GM12873 (cell line): ENCODE measurements around the gene TBL1XR1.
A peak's percentile ranks its signal among the peaks of the same experiment; 100 is the strongest.

Source experiments
- TF ChIP-seq, protein P1 (sequence below): IDR thresholded peaks from 2 replicates; pipeline ENCODE4 v1.5.1; 2012; ENCODE audit warnings: low read depth, mild to moderate bottlenecking, moderate library complexity, low read length, control low read depth; ENCODE audit not compliant: insufficient read depth; ENCODE audit errors: missing control alignments

TBL1XR1 gene

DNA sequence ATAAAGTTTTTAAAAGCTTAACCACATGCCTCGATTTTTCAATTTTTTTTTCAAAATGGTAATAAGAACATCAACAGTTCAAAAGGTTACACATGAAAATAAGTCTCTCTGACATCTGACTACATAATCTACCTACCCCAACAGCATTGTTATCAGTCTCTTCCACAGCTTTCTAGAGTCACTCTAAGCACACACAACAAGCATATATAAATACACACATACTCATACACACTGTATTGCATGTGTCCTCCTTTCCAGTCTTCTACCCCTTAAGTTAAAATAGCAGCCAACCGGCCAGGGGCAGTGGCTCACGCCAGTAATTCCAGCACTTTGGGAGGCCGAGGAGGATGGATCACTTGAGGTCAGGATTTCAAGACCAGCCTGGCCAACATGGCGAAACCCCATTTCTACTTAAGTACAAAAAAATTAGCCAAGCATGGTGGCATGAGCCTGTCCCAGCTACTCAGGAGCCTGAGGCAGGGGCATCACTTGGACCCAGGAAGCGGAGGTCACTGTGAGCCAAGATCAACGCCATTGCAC lies 12.2 kb downstream of the TBL1XR1 start:
- TF ChIP-seq, protein P1, sequence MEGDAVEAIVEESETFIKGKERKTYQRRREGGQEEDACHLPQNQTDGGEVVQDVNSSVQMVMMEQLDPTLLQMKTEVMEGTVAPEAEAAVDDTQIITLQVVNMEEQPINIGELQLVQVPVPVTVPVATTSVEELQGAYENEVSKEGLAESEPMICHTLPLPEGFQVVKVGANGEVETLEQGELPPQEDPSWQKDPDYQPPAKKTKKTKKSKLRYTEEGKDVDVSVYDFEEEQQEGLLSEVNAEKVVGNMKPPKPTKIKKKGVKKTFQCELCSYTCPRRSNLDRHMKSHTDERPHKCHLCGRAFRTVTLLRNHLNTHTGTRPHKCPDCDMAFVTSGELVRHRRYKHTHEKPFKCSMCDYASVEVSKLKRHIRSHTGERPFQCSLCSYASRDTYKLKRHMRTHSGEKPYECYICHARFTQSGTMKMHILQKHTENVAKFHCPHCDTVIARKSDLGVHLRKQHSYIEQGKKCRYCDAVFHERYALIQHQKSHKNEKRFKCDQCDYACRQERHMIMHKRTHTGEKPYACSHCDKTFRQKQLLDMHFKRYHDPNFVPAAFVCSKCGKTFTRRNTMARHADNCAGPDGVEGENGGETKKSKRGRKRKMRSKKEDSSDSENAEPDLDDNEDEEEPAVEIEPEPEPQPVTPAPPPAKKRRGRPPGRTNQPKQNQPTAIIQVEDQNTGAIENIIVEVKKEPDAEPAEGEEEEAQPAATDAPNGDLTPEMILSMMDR = no peak

DNA sequence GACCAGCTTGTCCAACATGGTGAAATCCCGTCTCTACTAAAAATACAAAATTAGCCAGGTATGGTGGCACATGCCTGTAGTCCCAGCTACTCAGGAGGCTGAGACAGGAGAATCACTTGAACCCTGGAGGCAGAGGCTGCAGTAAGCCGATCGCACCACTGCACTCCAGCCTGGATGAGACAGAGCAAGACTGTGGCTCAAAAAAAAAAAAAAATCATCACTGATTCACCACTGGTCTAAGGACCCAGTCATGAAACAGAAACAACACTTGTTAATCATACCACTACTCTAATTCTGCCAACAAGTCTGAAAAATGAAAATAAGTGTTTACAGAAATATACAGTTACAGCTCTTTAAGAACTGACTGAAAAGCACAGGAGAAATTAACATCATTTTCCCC lies 12.7 kb downstream of the TBL1XR1 start:
- TF ChIP-seq, protein P1 = peak; percentile 18

DNA sequence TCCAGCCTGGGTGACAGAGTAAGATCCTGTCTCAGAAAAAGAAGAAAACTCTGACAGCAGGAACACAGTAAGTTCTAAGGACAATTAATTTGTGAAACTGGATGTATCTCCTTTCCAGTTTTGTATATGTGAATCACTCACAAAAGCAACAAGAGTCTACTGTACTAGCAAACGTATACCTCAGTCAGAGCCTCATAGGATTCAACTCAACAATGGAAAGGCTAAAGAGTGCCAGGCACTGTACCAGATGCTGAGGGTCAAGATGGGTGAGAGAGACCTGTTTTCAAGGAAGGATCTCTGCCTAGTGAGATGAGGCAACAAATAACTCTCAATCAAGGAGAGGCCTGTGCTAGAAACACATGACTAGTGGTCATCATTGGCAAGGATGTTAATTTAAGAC lies 14.9 kb downstream of the TBL1XR1 start:
- TF ChIP-seq, protein P1 = no peak

DNA sequence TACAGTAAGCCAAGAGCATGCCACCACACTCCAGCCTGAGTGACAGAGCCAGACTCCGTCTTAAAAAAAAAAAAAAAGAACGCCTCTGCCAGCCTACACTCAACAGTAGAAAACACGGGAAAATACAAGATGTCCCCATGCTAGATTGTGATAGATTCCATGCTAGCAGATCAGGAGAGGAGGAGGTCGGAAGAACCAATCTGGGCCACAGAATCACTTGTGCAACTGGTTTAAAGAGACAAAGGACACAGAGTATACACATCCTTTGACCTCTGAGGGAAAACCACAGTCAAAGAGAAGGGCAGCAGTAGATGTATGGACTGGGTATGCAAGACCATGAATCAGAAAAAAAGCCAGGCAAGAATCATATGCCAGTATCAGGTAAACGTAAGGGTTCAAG lies 15.9 kb downstream of the TBL1XR1 start:
- TF ChIP-seq, protein P1 = no peak

DNA sequence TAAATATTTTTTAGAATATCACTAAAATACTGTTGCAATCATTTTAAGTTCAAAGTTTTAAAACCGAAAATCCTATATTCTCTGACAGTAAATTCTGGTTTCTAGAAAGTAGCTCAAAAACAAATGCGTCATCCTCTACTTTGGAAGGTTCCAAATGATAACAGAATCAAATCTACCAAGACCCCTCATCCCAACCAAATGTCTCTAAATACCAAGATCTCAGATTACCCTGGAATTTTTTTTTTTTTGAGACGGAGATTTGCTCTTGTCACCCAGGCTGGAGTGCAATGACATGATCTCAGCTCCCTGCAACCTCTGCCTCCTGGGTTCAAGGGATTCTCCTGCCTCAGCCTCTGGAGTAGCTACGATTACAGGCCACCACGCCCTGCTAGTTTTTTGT lies 16.8 kb downstream of the TBL1XR1 start:
- TF ChIP-seq, protein P1 = no peak

DNA sequence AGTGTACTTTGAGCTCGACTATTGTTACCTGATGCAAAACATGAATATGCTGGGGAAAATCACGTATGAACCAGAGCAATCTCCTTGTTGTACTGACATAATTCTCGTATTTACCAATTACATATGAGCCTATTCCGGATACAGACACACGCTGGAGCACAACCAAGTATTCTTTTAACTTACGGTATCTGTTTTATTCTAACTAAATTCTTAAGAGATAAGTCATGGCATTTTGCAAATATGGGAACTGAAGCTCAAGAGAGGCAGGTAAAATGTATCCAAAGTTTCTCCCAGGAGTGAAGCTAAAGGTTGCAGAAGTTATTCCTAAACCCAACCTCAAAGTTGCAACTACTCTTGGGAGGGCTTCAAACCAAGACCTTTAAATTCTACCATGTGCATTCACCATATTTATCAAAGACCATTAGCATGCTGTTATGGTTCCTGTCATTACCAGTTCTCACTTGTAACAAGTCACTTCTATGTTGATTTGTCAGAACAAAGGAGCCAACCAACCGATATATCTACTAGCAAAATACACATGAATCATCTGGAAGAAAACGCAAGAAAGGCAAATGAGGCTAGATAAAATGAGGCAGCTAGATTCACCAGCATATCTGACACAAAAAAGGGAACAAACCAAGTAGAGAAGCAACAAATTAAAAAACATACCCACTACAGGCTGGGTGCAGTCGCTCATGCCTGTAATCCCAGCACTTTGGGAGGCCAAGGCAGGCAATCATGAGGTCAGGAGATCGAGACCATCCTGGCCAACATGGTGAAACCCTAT lies 17.8 kb downstream of the TBL1XR1 start:
- TF ChIP-seq, protein P1 = no peak

DNA sequence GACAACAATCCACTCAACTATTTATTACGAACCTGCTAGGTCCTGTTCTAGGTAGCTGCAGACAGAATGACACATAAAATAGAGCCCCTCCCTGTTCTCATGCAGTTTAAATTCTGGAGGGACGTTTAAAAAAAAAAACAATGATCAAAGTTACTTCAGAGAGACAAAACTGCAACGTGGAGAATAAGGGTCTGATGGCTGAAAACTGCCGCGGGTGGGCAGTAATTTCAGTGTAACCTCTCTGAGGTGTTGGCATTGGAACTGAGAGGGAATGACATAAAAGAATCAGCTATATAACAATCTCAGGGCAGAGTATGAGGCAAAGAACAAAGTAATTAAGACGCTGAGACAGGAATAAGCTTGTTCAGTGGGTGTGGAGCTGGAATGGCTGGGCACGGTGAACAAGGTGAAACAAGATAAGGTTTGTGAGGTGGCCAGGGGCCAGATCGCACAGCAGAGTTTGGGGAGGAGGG lies 19.5 kb downstream of the TBL1XR1 start:
- TF ChIP-seq, protein P1 = no peak
